Measurements from ENCODE around the gene TRAF7.

The TRAF7 gene

DNA sequence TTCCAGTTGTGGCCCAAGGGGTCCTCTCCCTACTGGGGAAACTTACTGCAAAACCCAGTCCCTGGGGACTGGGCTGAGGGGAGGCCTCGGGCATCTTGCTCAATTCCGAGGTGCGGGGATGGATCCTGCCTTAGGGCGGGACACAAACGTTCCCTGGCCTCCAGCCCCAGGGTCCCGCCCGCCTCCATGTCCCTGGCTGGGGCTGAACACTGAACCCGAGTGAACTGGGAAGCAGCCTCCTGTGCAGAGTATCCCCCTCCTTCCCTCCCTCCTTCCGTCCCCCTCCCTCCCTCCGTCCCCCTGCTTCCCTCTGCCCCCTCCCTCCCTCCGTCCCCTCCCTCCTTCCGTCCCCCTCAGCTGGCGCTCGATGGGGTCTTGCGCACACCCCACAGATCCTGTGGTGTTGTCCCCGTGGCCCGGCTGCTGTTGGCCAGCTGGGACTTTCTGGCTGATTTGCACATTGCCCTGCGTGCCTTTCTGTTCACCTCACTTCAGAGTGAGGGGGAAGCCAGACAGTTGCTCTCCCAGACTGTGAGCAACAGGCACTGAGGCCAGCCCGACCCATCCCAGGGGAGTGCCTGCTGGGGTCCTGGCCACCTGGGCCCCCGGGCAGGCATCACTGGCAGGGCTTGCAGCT is 5.5 kb downstream of the TRAF7 start:
- H3K9ac ChIP-seq (ENCODE audit: low read depth, low read length) = 0 out of 2 replicates have a peak overlapping the region, but pooled peaks have one; percentile 18
- H3K4me1 ChIP-seq (ENCODE audit: insufficient read depth, low read length) = peaks cover 15% of the 10 kb centered on the region; the same call in 1 of the 2 replicates
- no peaks in the 10 kb centered on the region for H3K9me3 ChIP-seq (ENCODE audit: control insufficient read depth, insufficient read depth, low read length)
- H3K36me3 ChIP-seq (ENCODE audit: insufficient read depth, low read length) = peaks cover 3% of the 10 kb centered on the region; the same call in 1 of the 2 replicates

DNA sequence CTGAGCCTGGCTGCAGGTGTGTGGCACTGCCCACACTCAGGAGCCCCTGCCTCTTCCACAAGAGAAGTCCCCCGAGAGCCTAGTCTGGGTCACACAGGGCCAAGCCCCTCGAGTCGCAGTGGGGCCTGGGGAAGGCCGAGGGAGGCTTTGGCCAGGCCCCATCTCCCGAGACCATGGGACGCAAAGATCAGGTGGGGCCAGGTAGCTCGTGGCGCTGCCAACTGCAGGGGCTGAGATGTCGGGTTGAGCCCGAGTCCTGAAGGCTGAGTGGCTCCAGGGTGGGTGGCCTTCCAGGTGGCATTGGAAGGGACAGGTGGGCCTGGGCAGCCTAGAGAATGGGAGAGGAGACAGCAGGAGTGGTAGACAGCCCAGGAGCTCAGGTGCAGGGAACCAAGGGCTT is 6.3 kb downstream of the TRAF7 start:
- Histone ChIP-seq H3K9me3 (ENCODE audit: control insufficient read depth, insufficient read depth, low read length) (no peaks in the 10 kb centered on the region), H3K4me1 (ENCODE audit: insufficient read depth, low read length) (peaks cover 15% of the 10 kb centered on the region; the same call in 1 of the 2 replicates), H3K36me3 (ENCODE audit: insufficient read depth, low read length) (peaks cover 4% of the 10 kb centered on the region; the same call in 1 of the 2 replicates), H3K9ac (ENCODE audit: low read depth, low read length) (no peak overlapping the region)

DNA sequence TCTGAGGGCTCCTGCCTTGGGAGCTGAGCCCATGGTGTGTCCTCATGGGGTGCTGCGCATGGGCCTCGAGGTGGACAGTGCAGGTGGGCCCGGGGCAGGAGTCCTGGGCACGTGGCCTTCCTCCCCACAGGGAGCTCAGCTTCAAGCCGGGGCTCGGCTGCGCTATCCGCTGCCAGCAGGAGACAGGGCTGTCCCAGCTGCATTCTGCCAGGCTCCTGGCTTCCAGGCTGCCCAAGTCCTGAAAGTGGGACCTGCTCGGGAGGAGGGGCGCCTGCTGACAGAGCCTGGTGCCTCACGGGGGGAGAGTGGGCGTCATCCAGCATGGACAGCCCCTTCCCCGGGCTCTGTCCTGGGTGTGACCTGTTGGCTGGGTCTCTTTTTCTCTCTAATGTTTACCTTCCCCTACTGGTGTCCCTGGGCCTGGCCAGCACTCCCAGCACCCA is 7.1 kb downstream of the TRAF7 start:
- no peaks in the 10 kb centered on the region for H3K9me3 ChIP-seq (ENCODE audit: control insufficient read depth, insufficient read depth, low read length)
- peaks cover 8% of the 10 kb centered on the region; the same call in 1 of the 2 replicates for H3K36me3 ChIP-seq (ENCODE audit: insufficient read depth, low read length)
- H3K9ac ChIP-seq (ENCODE audit: low read depth, low read length) = no peak overlapping the region
- H3K4me1 ChIP-seq (ENCODE audit: insufficient read depth, low read length) = peaks cover 15% of the 10 kb centered on the region; the same call in 1 of the 2 replicates

GRCh38 chr16:2163211-2163881 is 7.8 kb downstream of the TRAF7 start:
- Histone ChIP-seq H3K4me1 (ENCODE audit: insufficient read depth, low read length) (peaks cover 15% of the 10 kb centered on the region; the same call in 1 of the 2 replicates), H3K36me3 (ENCODE audit: insufficient read depth, low read length) (peaks cover 8% of the 10 kb centered on the region; the same call in 1 of the 2 replicates), H3K9ac (ENCODE audit: low read depth, low read length) (no peak overlapping the region), H3K9me3 (ENCODE audit: control insufficient read depth, insufficient read depth, low read length) (no peaks in the 10 kb centered on the region)

- Histone ChIP-seq H3K4me1 (ENCODE audit: insufficient read depth, low read length) (no peaks in the 10 kb centered on the region; the same call in 1 of the 2 replicates), H3K36me3 (ENCODE audit: insufficient read depth, low read length) (peaks cover 8% of the 10 kb centered on the region; the same call in 1 of the 2 replicates), H3K9me3 (ENCODE audit: control insufficient read depth, insufficient read depth, low read length) (no peaks in the 10 kb centered on the region), H3K9ac (ENCODE audit: low read depth, low read length) (no peak overlapping the region)
Measured at GRCh38 chr16:2165861-2166260, 10.3 kb downstream of the TRAF7 start.

GRCh38 chr16:2166263-2167067 is 10.9 kb downstream of the TRAF7 start:
- Histone ChIP-seq H3K4me1 (ENCODE audit: insufficient read depth, low read length) (no peaks in the 10 kb centered on the region), H3K9ac (ENCODE audit: low read depth, low read length) (no peak overlapping the region)

DNA sequence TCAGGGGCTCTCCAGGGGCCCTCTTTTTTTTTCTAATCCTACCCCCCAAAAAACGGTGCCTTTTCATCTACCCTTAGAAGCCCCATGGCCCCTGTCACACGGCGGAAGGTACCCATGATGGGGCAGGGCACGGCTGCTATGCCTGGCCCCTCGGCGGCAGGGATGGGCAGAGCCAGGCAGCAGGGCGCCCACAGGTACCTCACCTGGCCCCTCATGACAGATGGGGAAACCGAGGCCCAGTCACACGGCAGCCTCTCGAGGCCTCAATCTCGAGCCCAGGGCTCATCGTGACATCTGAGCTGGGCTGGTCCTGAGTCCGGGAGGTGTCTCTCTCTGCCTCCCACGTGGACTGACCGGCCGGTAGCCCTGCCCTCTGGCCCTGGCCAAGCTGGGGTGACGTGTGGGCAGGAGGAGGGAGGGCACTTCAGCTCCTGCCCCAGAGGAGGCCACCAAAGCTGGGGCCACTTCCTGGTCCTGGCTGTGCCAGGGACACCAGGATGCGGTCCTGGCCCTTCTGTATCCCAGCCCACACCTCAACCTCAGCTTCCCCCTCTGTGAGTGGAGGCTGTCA is 11.6 kb downstream of the TRAF7 start:
- peaks cover 8% of the 10 kb centered on the region; the same call in 1 of the 2 replicates for H3K36me3 ChIP-seq (ENCODE audit: insufficient read depth, low read length)
- H3K9ac ChIP-seq (ENCODE audit: low read depth, low read length) = no peak overlapping the region
- no peaks in the 10 kb centered on the region for H3K4me1 ChIP-seq (ENCODE audit: insufficient read depth, low read length)
- H3K9me3 ChIP-seq (ENCODE audit: control insufficient read depth, insufficient read depth, low read length) = no peaks in the 10 kb centered on the region

More at GRCh38 chr16:2166263-2167067, 10.9 kb downstream of the TRAF7 start:
- H3K36me3 ChIP-seq (ENCODE audit: insufficient read depth, low read length) = peaks cover 8% of the 10 kb centered on the region; the same call in 1 of the 2 replicates
- no peaks in the 10 kb centered on the region for H3K9me3 ChIP-seq (ENCODE audit: control insufficient read depth, insufficient read depth, low read length)

DNA sequence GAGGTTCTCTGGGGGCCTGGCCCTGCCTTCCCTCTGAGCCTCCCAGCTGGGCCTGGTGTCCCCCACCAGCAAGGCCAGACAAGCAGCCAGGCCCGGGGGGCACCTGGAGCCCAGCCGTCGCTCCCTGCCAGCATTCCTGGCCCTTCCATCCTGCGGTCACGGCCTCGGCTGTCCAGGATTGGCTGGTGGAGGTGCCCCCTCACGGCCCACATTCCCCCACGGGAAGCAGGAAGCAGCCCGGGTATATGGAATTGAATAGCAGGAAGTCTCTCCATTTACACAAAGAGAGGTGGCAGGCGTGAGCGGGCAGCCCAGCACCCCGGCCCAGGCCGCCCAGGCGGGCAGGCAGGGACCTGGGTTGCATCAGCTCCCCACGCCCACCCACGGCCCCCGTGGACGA is 14.5 kb downstream of the TRAF7 start:
- Histone ChIP-seq H3K9me3 (ENCODE audit: control insufficient read depth, insufficient read depth, low read length) (no peaks in the 10 kb centered on the region), H3K36me3 (ENCODE audit: insufficient read depth, low read length) (peaks cover 8% of the 10 kb centered on the region; the same call in 1 of the 2 replicates), H3K9ac (ENCODE audit: low read depth, low read length) (no peak overlapping the region), H3K4me1 (ENCODE audit: insufficient read depth, low read length) (no peaks in the 10 kb centered on the region)

DNA sequence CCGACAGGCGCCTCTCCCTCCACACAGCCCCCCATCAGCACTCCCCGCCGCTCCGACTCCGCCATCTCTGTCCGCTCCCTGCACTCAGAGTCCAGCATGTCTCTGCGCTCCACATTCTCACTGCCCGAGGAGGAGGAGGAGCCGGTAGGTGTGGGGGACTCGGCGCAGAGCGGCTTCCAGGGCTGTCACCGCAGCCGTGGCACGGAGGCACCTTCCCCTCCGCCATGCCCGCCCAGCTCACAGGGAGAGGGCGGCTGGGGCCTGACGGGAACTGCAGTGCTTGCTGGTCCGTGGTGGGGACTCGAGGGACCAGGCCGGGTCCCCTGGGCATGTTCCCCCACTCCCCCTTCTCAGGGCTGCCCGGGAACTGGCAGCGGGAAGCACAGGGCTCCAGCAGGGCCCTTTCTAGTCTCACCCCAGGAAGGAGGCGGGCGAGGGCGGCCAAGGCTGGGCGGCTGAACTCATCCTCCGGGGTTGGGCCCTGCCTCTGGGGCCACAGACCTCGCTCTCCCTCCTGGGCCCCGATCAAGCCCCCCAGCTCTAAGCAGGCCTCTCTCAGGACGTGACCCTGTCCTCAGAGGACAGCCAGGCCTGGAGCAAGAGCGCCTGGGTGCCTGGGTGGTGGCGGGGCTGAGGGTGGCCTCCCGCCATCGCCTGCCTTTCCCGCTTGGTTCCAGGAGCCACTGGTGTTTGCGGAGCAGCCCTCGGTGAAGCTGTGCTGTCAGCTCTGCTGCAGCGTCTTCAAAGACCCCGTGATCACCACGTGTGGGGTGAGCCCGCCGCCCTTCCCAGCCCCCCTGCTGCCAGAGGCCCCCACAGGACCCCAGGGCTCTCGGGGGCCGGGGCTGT is 15.2 kb downstream of the TRAF7 start:
- Histone ChIP-seq H3K4me1 (ENCODE audit: insufficient read depth, low read length) (no peaks in the 10 kb centered on the region), H3K9me3 (ENCODE audit: control insufficient read depth, insufficient read depth, low read length) (no peaks in the 10 kb centered on the region), H3K36me3 (ENCODE audit: insufficient read depth, low read length) (peaks cover 5% of the 10 kb centered on the region; the same call in 1 of the 2 replicates), H3K9ac (ENCODE audit: low read depth, low read length) (no peak overlapping the region)

DNA sequence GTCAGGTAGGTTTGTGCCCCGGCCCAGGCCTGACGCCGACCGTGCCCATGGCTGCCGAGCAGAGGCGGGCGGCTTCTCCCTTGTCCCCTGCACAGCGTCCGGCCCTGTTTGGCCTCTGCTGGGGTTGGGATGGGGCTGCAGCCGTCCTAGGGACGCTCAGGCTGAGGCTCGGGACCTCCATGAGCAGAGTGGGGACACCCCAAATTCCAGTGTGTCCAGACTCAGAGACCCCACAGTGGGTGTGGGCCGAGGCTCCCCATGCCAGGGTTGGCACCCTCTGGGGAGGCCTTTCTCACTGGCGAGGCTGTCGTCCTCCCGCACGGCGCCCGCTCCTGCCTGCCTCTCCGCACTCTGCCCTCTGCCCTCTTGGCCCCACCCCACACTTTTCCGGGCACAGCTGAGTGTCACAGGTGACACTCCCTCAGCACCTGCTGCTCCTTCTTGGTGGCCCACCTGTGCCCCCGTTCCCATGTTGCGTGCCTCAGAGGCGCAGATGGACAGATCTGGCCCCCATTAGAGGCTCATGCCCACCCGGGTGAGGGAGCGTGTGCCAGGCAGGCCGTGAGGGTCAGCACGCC is 16.1 kb downstream of the TRAF7 start:
- no peaks in the 10 kb centered on the region for H3K9me3 ChIP-seq (ENCODE audit: control insufficient read depth, insufficient read depth, low read length)
- no peaks in the 10 kb centered on the region for H3K4me1 ChIP-seq (ENCODE audit: insufficient read depth, low read length)
- H3K9ac ChIP-seq (ENCODE audit: low read depth, low read length) = no peak overlapping the region
- H3K36me3 ChIP-seq (ENCODE audit: insufficient read depth, low read length) = peaks cover 5% of the 10 kb centered on the region; the same call in 1 of the 2 replicates

GRCh38 chr16:2172688-2173335 is 17.2 kb downstream of the TRAF7 start:
- H3K36me3 ChIP-seq (ENCODE audit: insufficient read depth, low read length) = no peaks in the 10 kb centered on the region
- no peaks in the 10 kb centered on the region for H3K9me3 ChIP-seq (ENCODE audit: control insufficient read depth, insufficient read depth, low read length)
- no peaks in the 10 kb centered on the region for H3K4me1 ChIP-seq (ENCODE audit: insufficient read depth, low read length)
- no peak overlapping the region for H3K9ac ChIP-seq (ENCODE audit: low read depth, low read length)

DNA sequence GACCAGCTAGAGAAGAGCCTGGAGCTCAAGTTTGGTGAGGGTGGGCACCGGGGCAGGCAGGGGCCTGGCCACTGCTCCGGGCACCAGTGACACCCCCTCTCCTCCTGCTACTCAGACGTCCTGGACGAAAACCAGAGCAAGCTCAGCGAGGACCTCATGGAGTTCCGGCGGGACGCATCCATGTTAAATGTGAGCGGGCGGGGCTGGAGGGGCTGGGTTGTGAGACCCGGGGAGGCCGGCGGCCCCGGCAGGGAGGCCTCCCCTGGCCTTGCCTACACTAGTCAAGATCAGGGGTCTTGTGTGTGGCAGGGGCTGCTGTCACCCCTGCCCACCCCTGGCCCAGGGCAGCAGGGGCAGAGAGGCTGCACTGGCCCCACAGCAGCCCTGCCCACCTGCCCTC is 17.8 kb downstream of the TRAF7 start:
- Histone ChIP-seq H3K9ac (ENCODE audit: low read depth, low read length) (no peak overlapping the region), H3K4me1 (ENCODE audit: insufficient read depth, low read length) (no peaks in the 10 kb centered on the region), H3K9me3 (ENCODE audit: control insufficient read depth, insufficient read depth, low read length) (no peaks in the 10 kb centered on the region), H3K36me3 (ENCODE audit: insufficient read depth, low read length) (no peaks in the 10 kb centered on the region)

- Histone ChIP-seq H3K4me1 (ENCODE audit: insufficient read depth, low read length) (no peaks in the 10 kb centered on the region), H3K9ac (ENCODE audit: low read depth, low read length) (no peak overlapping the region), H3K36me3 (ENCODE audit: insufficient read depth, low read length) (no peaks in the 10 kb centered on the region), H3K9me3 (ENCODE audit: control insufficient read depth, insufficient read depth, low read length) (no peaks in the 10 kb centered on the region)
Measured at GRCh38 chr16:2173916-2174315, 18.3 kb downstream of the TRAF7 start.

All from ES-I3 (cell line).